Adrenal gland (tissue), 12 donors: ENCODE data around the gene CEP128. TPM values are rescaled to one million over a fixed set of nuclear protein-coding genes. Genes with fewer than 3 reads are reported as not detected.

Experiments
- DNase-seq, 7 donors: peaks; one replicate each; pipeline ENCODE4 v3.0.0-alpha.2; 2019 to 2020
- H3K27ac ChIP-seq, 5 donors: fragments of 200-600 bp; sonication (generic) in 4 of 5; 1 replicate in 3 of 5; 2 replicates in 2 of 5; pipeline versions ENCODE4 v1.5.1 to v1.8.0; 2016 to 2020; ENCODE audit warnings: mild to moderate bottlenecking in 1 of 5
- H3K27me3 ChIP-seq: fragments of 200-600 bp; 2 replicates; pipeline ENCODE4 v1.8.0; 2021
- H3K36me3 ChIP-seq, 2 donors: fragments of 200-600 bp; replicated peaks in 1 of 2; 1 replicate in 1 of 2; 2 replicates in 1 of 2; pipeline versions ENCODE4 v1.5.1 to v1.8.0; 2018 to 2022
- H3K4me1 ChIP-seq, 2 donors: fragments of 200-600 bp; replicated peaks in 1 of 2; 1 replicate in 1 of 2; 2 replicates in 1 of 2; pipeline versions ENCODE4 v1.5.1 to v1.8.0; 2018 to 2021
- H3K4me3 ChIP-seq, 4 donors: fragments of 200-600 bp; sonication (generic) in 3 of 4; one replicate each; pipeline ENCODE4 v1.5.1; 2016 to 2018
- H3K9me3 ChIP-seq, 3 donors: fragments of 200-600 bp; sonication (generic) in 1 of 3; replicated peaks in 1 of 3; 1 replicate in 2 of 3; 2 replicates in 1 of 3; pipeline versions ENCODE4 v1.5.1 to v1.8.0; 2016 to 2021
- POLR2A ChIP-seq, 2 donors: fragments of 450-650 bp; IDR thresholded peaks; one replicate each; pipeline ENCODE4 v1.6.1; 2017; ENCODE audit warnings: antibody characterized with exemption in 2 of 2, mild to moderate bottlenecking in 2 of 2, moderate library complexity in 1 of 2
- WGBS, 4 donors: extraction: QIAGEN DNeasy Blood & Tissue Kit in 2 of 4; methylation state at CpG; one replicate each; pipeline versions ENCODE4 v1.1.5 to v1.1.7; 2013 to 2017; 5-methylcytosine and 5-hydroxymethylcytosine counted together
- intact Hi-C, 2 donors: fragments of 100-400 bp; cut with DNase I; formaldehyde crosslinking; loops; one replicate each; pipeline versions ENCODE4 v1.14.1 to v1.15.0; 2022 to 2023
- polyA plus RNA-seq, 3 donors: library from polyadenylated mRNA; stranded (reverse); fragments of 200-250 nt in 2 of 3; fragments of 350-450 nt in 1 of 3; fragmentation: Illumina TruSeq in 1 of 3; extraction: RNeasy Lipid Tissue Mini Kit (QIAGEN cat#74804) in 1 of 3; gene quantifications; one replicate each; pipeline ENCODE4 v1.2.3, GENCODE V29; 2013 to 2014
- total RNA-seq, 9 donors: library from RNA; depleted of rRNA in 4 of 9; stranded (reverse); fragments of >200 nt in 4 of 9; fragments of 120-200 nt in 1 of 9; fragmentation: NEBNext Ultra II Directional in 1 of 9; extraction: Animal tissue kit (Norgen Biotek cat#: 25700) in 1 of 9; gene quantifications; one replicate each; pipeline versions ENCODE4 v1.1.0 to v1.2.4, GENCODE V29; 2013 to 2023
- TF ChIP-seq, protein P1 (sequence below), 6 experiments: fragments of 450-650 bp in 4 of 6; fragments of 200-600 bp in 2 of 6; sonication (generic) in 1 of 6; IDR thresholded peaks; 1 replicate in 5 of 6; 2 replicates in 1 of 6; pipeline versions ENCODE4 v1.5.1 to v1.8.0; 2016 to 2021; ENCODE audit warnings: antibody characterized with exemption in 6 of 6, mild to moderate bottlenecking in 2 of 6, moderate library complexity in 1 of 6
- donor health status: healthy with polysubstance abuse.
- donor health status: Bipolar disorder and iron deficiency.
- donor health status: DM: yes; HTN: yes; CAD: no.
- donor health status: DM: no; HTN: no; CAD: no.
- donor health status: DM: no; HTN: no; CAD: no.
- donor health status: DM: yes; HTN: yes; CAD: no.

The CEP128 gene
- total and polyA plus RNA-seq, 12 donors, result 1.1 to 5.2 (median 3.1) TPM

DNA sequence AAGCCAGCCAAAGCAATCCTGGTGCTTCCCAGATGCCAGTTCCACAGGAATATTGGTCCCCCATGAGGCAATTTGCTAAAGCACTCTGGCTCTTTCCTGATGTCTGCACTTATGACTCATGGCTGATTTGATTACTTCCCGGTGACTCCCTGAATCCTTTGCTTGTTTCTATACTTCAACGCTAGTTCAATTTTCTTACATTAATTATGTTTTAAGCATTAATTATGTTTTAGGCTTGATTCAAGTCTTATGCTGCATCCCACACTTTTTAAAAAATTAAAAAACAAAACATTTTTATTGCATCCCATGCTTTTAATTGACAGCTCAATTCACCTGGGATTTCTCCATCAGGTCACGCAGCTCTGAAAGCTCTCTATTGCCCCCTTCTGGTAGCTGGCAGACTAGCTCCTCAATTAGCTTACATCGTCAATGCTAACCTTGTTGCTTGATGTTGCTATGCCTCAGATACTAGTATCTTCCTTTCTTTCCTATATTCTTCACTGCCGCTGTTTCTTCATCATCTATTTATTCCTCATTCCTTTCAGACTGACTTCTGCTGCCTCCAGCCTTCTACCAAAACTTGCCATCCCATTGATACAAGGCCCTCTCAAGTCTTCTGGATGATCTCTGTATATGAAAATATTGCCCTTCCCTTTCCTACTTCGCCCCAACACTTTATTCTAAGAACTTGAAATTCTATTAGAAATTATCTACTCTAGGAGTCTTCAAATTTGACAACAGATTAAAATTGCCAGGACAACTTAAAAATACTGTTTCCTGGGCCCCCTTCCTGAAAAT, 45.9 kb upstream of the CEP128 start:
- TF ChIP-seq, protein P1, sequence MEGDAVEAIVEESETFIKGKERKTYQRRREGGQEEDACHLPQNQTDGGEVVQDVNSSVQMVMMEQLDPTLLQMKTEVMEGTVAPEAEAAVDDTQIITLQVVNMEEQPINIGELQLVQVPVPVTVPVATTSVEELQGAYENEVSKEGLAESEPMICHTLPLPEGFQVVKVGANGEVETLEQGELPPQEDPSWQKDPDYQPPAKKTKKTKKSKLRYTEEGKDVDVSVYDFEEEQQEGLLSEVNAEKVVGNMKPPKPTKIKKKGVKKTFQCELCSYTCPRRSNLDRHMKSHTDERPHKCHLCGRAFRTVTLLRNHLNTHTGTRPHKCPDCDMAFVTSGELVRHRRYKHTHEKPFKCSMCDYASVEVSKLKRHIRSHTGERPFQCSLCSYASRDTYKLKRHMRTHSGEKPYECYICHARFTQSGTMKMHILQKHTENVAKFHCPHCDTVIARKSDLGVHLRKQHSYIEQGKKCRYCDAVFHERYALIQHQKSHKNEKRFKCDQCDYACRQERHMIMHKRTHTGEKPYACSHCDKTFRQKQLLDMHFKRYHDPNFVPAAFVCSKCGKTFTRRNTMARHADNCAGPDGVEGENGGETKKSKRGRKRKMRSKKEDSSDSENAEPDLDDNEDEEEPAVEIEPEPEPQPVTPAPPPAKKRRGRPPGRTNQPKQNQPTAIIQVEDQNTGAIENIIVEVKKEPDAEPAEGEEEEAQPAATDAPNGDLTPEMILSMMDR (IDR thresholded peaks at IDR 0.05), result peak; percentile 87 to 96 (median 92)
- TF ChIP-seq POLR2A (IDR thresholded peaks at IDR 0.05), result no peak
- Histone ChIP-seq H3K36me3 (no peaks in the 10 kb centered on the region), H3K9me3 (no peaks in the 10 kb centered on the region), H3K27me3 (no peaks in the 10 kb centered on the region), H3K4me3 (no peak overlapping the region), H3K4me1 (no peaks in the 10 kb centered on the region), H3K27ac (no peak overlapping the region)
- intact Hi-C loops, result loop anchor here (2.0 kb wide), 1 partner anchor 33 kb away; the partner anchor contains the start of gene TSHR (in 2 of the 2)
- WGBS, 4 donors, result 29 to 31% (median 31%) methylated on average over 6 of the region's 6 CpGs
- DNase-seq, result peak; percentile 54 to 92 (median 69)

DNA sequence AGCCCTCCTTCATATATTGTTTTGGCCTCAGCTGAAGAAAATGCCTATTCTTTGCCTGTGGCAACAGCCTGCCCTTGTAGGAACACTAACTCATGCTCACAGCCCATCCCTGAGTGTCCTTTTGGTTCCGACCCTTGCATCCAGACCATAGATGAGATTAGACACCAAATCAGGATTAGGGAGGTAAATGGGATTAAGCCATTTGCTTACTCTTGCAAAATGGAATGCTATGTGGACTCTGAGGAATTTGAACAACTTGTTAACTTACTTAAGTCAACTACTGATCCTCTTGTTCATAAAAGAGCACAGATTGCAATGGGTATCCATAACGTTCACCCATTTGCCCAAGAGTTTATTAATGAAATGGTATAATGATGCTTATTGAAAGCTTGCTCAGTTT, 41.2 kb upstream of the CEP128 start:
- no peak overlapping the region for H3K4me3 ChIP-seq
- H3K27ac ChIP-seq, result no peak overlapping the region
- no peaks in the 10 kb centered on the region for H3K27me3 ChIP-seq
- TF ChIP-seq, protein P1 (IDR thresholded peaks at IDR 0.05), result no peak
- TF ChIP-seq POLR2A (IDR thresholded peaks at IDR 0.05), result no peak
- intact Hi-C loops, result no loop called here
- WGBS, 4 donors, result 78 to 85% (median 84%) methylated on average over 2 of the region's 2 CpGs
- DNase-seq, result no peak
- H3K4me1 ChIP-seq, result no peaks in the 10 kb centered on the region
- H3K9me3 ChIP-seq, result no peaks in the 10 kb centered on the region
- no peaks in the 10 kb centered on the region for H3K36me3 ChIP-seq

DNA sequence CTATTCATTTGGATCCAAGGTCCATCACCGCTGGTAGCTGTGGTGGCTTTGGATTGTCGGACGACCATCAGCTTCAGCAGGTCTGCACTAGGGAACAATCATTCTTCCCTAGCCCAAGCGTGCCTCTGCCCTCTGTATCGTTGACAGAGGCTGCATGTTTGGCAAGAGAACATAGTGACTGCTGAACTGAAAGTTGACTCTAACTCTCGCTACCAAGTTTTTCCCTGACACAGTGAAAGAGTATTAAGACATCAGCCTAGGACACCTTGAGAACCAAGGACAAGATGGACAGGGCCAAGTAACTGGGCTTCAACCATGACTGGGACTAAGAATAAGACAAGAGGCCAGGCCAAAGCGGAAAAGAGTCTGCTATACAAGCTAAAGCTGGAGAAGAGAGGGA, 40.1 kb upstream of the CEP128 start:
- Histone ChIP-seq H3K36me3 (no peaks in the 10 kb centered on the region), H3K4me3 (no peak overlapping the region), H3K27ac (no peak overlapping the region), H3K9me3 (no peaks in the 10 kb centered on the region), H3K27me3 (no peaks in the 10 kb centered on the region), H3K4me1 (no peaks in the 10 kb centered on the region)
- WGBS, 4 donors, result 87 to 95% (median 91%) methylated on average over 7 of the region's 7 CpGs
- no peak for DNase-seq
- intact Hi-C loops, result no loop called here
- TF ChIP-seq, protein P1 (IDR thresholded peaks at IDR 0.05), result no peak
- no peak for TF ChIP-seq POLR2A (IDR thresholded peaks at IDR 0.05)

DNA sequence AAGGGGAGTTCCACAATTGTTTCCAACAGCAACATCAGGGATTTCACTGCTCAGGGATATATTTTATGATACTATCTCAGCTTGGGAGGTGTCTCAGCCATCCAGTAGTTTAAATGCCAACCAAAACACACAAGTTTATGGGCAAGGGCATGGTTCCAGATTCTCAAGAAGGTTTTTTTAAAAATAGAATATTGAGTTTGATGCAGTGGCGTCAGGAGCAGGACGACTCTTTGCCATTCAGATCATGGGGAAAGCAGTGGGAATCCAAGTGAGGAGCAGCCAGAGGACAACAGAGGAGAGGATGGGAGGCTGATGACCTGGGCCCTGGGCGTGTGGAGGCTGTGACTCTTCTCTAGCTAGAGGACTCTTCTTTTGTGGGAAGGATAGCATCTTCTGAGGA, 39.6 kb upstream of the CEP128 start:
- Histone ChIP-seq H3K9me3 (no peaks in the 10 kb centered on the region), H3K4me3 (no peak overlapping the region), H3K4me1 (no peaks in the 10 kb centered on the region), H3K27me3 (no peaks in the 10 kb centered on the region), H3K36me3 (no peaks in the 10 kb centered on the region), H3K27ac (no peak overlapping the region)
- no peak for DNase-seq
- 63 to 72% (median 70%) methylated on average over 3 of the region's 3 CpGs for WGBS, 4 donors
- intact Hi-C loops, result no loop called here
- no peak for TF ChIP-seq POLR2A (IDR thresholded peaks at IDR 0.05)
- TF ChIP-seq, protein P1 (IDR thresholded peaks at IDR 0.05), result no peak
